GM12878 (cell line): Measurements from ENCODE around the gene DUSP16. TPM values are rescaled to one million over a fixed set of nuclear protein-coding genes. Genes with fewer than 3 reads are reported as not detected.

ENCODE experiments used
- ATAC-seq: fragments of 200-7000 bp; cut with Tn5 transposase; 3 replicates; pipeline ENCODE4 v1.9.1; 2020; ENCODE audit warnings: mild to moderate bottlenecking, moderate library complexity
- BruUV-seq: library from RNA; stranded (reverse); fragments of 400-500 nt; replicated peaks from 2 replicates; lab custom pipeline; 2021; lab: Mats Ljungman, UMichigan
- CTCF ChIA-PET: fragments of 300-600 bp; sonication (Branson Sonifier 250); formaldehyde crosslinking; extraction: SDS; loops from one replicate; lab custom pipeline; 2021; ENCODE audit warnings: inconsistent platforms; lab: Yijun Ruan, JAX
- POLR2A ChIA-PET: fragments of 350-600 bp; formaldehyde crosslinking; extraction: SDS; loops from one replicate; lab custom pipeline; 2021; ENCODE audit warnings: inconsistent platforms; lab: Charles Lee
- RAD21 ChIA-PET: fragments of 300-600 bp; sonication (Branson Sonifier 250); formaldehyde crosslinking; loops from one replicate; lab custom pipeline; 2023; ENCODE audit warnings: antibody characterized with exemption; ENCODE audit not compliant: unreplicated experiment; lab: Charles Lee
- SMC1A ChIA-PET: fragments of 300-600 bp; sonication (Branson Sonifier 250); formaldehyde crosslinking; loops from one replicate; lab custom pipeline; 2023; ENCODE audit not compliant: unreplicated experiment, uncharacterized antibody; lab: Charles Lee
- DNase-seq: peaks from one replicate; pipeline ENCODE4 v3.0.0-alpha.2; 2011; ENCODE audit warnings: low read depth, low spot score
- FAIRE-seq: peaks from 3 replicates; lab custom pipeline; 2011; peaks lifted over from hg19 to GRCh38; lab: Jason Lieb, UNC
- H2AFZ ChIP-seq: 2 replicates; pipeline ENCODE4 v1.6.0; 2011; ENCODE audit warnings: low read depth, low read length, control low read depth; ENCODE audit not compliant: control insufficient read depth
- H3K27ac ChIP-seq: 2 replicates; pipeline ENCODE4 v1.5.1; 2011; ENCODE audit warnings: control low read depth; ENCODE audit not compliant: control insufficient read depth, insufficient read depth
- H3K27me3 ChIP-seq, 2 experiments: replicated peaks in 1 of 2; 2 replicates each; pipeline versions ENCODE4 v1.6.0 to v1.6.1; 2011; ENCODE audit warnings: low read length in 1 of 2; ENCODE audit not compliant: control insufficient read depth in 2 of 2, insufficient read depth in 2 of 2
- H3K36me3 ChIP-seq, 2 experiments: 2 replicates each; pipeline ENCODE4 v1.5.1; 2011; ENCODE audit warnings: low read length in 1 of 2; ENCODE audit not compliant: control insufficient read depth in 2 of 2, insufficient read depth in 2 of 2
- H3K4me1 ChIP-seq: 2 replicates; pipeline ENCODE4 v1.6.1; 2011; ENCODE audit warnings: mild to moderate bottlenecking, low read length, moderate library complexity, mixed read lengths; ENCODE audit not compliant: control insufficient read depth, insufficient read depth
- H3K4me2 ChIP-seq: 2 replicates; pipeline ENCODE4 v1.6.0; 2011; ENCODE audit warnings: control low read depth; ENCODE audit not compliant: control insufficient read depth, insufficient read depth
- H3K4me3 ChIP-seq: fragments of 200-600 bp; sonication (generic); 2 replicates; pipeline ENCODE4 v1.5.1; 2016
- H3K79me2 ChIP-seq: 2 replicates; pipeline ENCODE4 v1.6.0; 2011; ENCODE audit warnings: low read length; ENCODE audit not compliant: control insufficient read depth, insufficient read depth
- H3K9ac ChIP-seq: 2 replicates; pipeline ENCODE4 v1.8.0; 2011; ENCODE audit warnings: low read length, control low read depth, mixed read lengths; ENCODE audit not compliant: control insufficient read depth, insufficient read depth
- H3K9me3 ChIP-seq: replicated peaks from 3 replicates; pipeline ENCODE4 v1.5.1; 2011; ENCODE audit warnings: mild to moderate bottlenecking, low read length; ENCODE audit not compliant: control insufficient read depth, insufficient read depth
- H4K20me1 ChIP-seq: 2 replicates; pipeline ENCODE4 v1.6.0; 2011; ENCODE audit not compliant: control insufficient read depth, insufficient read depth
- CHD4 ChIP-seq: fragments of 200-600 bp; sonication (generic); IDR thresholded peaks from 2 replicates; pipeline ENCODE4 v1.6.1; 2016; ENCODE audit warnings: mild to moderate bottlenecking
- E2F8 ChIP-seq: fragments of 450-650 bp; IDR thresholded peaks from 2 replicates; pipeline ENCODE4 v1.6.1; 2018; ENCODE audit warnings: mild to moderate bottlenecking, low read depth, moderate library complexity; ENCODE audit not compliant: partially characterized antibody
- HCFC1 ChIP-seq: fragments of 150-350 bp; IDR thresholded peaks from 2 replicates; pipeline ENCODE4 v1.6.1; 2014; ENCODE audit warnings: low read length
- MEF2A ChIP-seq: IDR thresholded peaks from 2 replicates; pipeline ENCODE4 v1.6.1; 2011; ENCODE audit warnings: low read depth, mild to moderate bottlenecking, low read length, moderate library complexity; ENCODE audit not compliant: insufficient read depth
- NKRF ChIP-seq: fragments of 450-650 bp; conservative IDR thresholded peaks from 2 replicates; pipeline ENCODE4 v1.6.1; 2017; ENCODE audit warnings: mild to moderate bottlenecking, moderate library complexity
- PML ChIP-seq: IDR thresholded peaks from 2 replicates; pipeline ENCODE4 v1.6.1; 2012; ENCODE audit warnings: low read length, inconsistent platforms
- POU2F2 ChIP-seq: IDR thresholded peaks from 3 replicates; pipeline ENCODE4 v1.6.1; 2011; ENCODE audit warnings: low read depth, mild to moderate bottlenecking, low read length, borderline replicate concordance
- REST ChIP-seq: IDR thresholded peaks from 2 replicates; pipeline ENCODE4 v1.6.1; 2012; ENCODE audit warnings: mild to moderate bottlenecking, low read depth, low read length
- TAF1 ChIP-seq: IDR thresholded peaks from 2 replicates; pipeline ENCODE4 v1.6.1; 2011; ENCODE audit warnings: mild to moderate bottlenecking, low read depth, low read length, borderline replicate concordance
- TCF3 ChIP-seq: IDR thresholded peaks from 2 replicates; pipeline ENCODE4 v1.6.1; 2012; ENCODE audit warnings: low read depth, mild to moderate bottlenecking, low read length, borderline replicate concordance; ENCODE audit not compliant: insufficient read depth
- USF1 ChIP-seq: IDR thresholded peaks from 2 replicates; pipeline ENCODE4 v1.6.1; 2011; ENCODE audit warnings: borderline replicate concordance, low read depth, mild to moderate bottlenecking, moderate library complexity, mixed read lengths, low read length; ENCODE audit not compliant: insufficient read depth; ENCODE audit errors: extremely low read length
- ZNF217 ChIP-seq: fragments of 450-650 bp; IDR thresholded peaks from 2 replicates; pipeline ENCODE4 v1.6.1; 2017; ENCODE audit warnings: antibody characterized with exemption, mild to moderate bottlenecking
- ZNF622 ChIP-seq: fragments of 450-650 bp; IDR thresholded peaks from 2 replicates; pipeline ENCODE4 v1.6.1; 2017; ENCODE audit warnings: mild to moderate bottlenecking, inconsistent platforms
- ZZZ3 ChIP-seq: IDR thresholded peaks from 2 replicates; pipeline ENCODE4 v1.6.1; 2011; ENCODE audit warnings: low read depth; ENCODE audit not compliant: control insufficient read depth, insufficient read length
- WGBS: methylation state at CpG from one replicate; pipeline ENCODE4 v1.1.6; 2016; ENCODE audit warnings: low lambda C conversion rate; ENCODE audit not compliant: insufficient replicate concordance, insufficient coverage; ENCODE audit errors: missing lambda C conversion rate; 5-methylcytosine and 5-hydroxymethylcytosine counted together
- in situ Hi-C: fragments of 300-500 bp; cut with MboI; formaldehyde crosslinking; loops from 9 replicates; pipeline ENCODE4 v1.14.3; 2018; ENCODE audit warnings: mixed read lengths
- intact Hi-C: fragments of 100-400 bp; cut with micrococcal nuclease; formaldehyde crosslinking; loops from one replicate; pipeline ENCODE4 v1.14.2; 2022; ENCODE audit not compliant: unreplicated experiment
- polyA plus RNA-seq, 11 experiments: library from polyadenylated mRNA; depleted of rRNA in 4 of 11; unstranded in 6 of 11; stranded (reverse) in 5 of 11; fragments of >200 nt; fragmentation: Nextera tagmentation in 4 of 11; fragmentation: Illumina TruSeq in 1 of 11; extraction: Ambion mirVana in 4 of 11; extraction: Trizol in 1 of 11; gene quantifications; 1 replicate in 1 of 11; 2 replicates in 10 of 11; pipeline versions ENCODE4 v1.2.1 to v1.2.3, GENCODE V29; 2011 to 2016; ENCODE audit warnings: inconsistent platforms in 2 of 11, missing spikeins in 2 of 11, low read depth in 1 of 11
- total RNA-seq, 4 experiments: library from RNA; depleted of rRNA in 3 of 4; stranded (reverse); fragments of >200 nt in 3 of 4; fragmentation: Illumina TruSeq in 1 of 4; extraction: Trizol in 1 of 4; gene quantifications; 2 replicates each; pipeline versions ENCODE4 v1.2.1 to v1.2.3, GENCODE V29; 2013 to 2021

DUSP16 gene
- total and polyA plus RNA-seq, 10 of the 15 experiments (the other 5 are each of a cell fraction or from before 2014, with no cell fraction given) = 3.9 to 75.3 (median 26.8) TPM

GRCh38 chr12:12425616-12426015, 137.0 kb downstream of the DUSP16 start:
- SMC1A ChIA-PET = no interaction called here
- Histone ChIP-seq H2AFZ (no peak overlapping the region), H3K9ac (no peak overlapping the region), H3K79me2 (no peaks in the 10 kb centered on the region; the same call in 1 of the 2 replicates), H3K4me3 (no peak overlapping the region), H4K20me1 (no peaks in the 10 kb centered on the region), H3K36me3 (no peaks in the 10 kb centered on the region), H3K27ac (no peak overlapping the region), H3K4me2 (no peak overlapping the region), H3K9me3 (no peaks in the 10 kb centered on the region; the same call in none of the 3 replicates), H3K27me3 (no peaks in the 10 kb centered on the region), H3K4me1 (peaks cover 13% of the 10 kb centered on the region)
- BruUV-seq = no TSS peak
- TF ChIP-seq ZNF217 = no peak
- TF ChIP-seq PML = no peak
- TF ChIP-seq POU2F2 = no peak
- no peak for TF ChIP-seq USF1
- no peak for TF ChIP-seq TCF3
- no peak for TF ChIP-seq NKRF
- no peak for TF ChIP-seq HCFC1
- TF ChIP-seq E2F8 = no peak
- no peak for TF ChIP-seq CHD4
- no peak for TF ChIP-seq MEF2A
- TF ChIP-seq REST = no peak
- no peak for TF ChIP-seq ZZZ3
- TF ChIP-seq TAF1 = no peak
- no peak for TF ChIP-seq ZNF622
- intact Hi-C loops = no loop called here
- CTCF ChIA-PET = no interaction called here
- ATAC-seq (no peak), DNase-seq (no peak), FAIRE-seq (no peak)
- 41% methylated on average over 1 of the region's 1 CpG for WGBS
- POLR2A ChIA-PET = interaction anchor here (0.5 to 1.0 kb wide), 2 partner anchors 10 to 13 kb away, joined by 4 read pairs; no protein-coding TSS in a partner anchor
- in situ Hi-C loops = no loop called here
- RAD21 ChIA-PET = interaction anchor here (1.0 kb wide), 1 partner anchor 46 kb away, joined by 4 read pairs; no protein-coding TSS in a partner anchor
